Adrenal gland (tissue), 5 donors: ENCODE data around the gene SASH1.

Source experiments
- POLR2A ChIP-seq, 2 donors: fragments of 450-650 bp; IDR thresholded peaks; one replicate each; pipeline ENCODE4 v1.6.1; 2017; ENCODE audit warnings: antibody characterized with exemption in 2 of 2, mild to moderate bottlenecking in 2 of 2, moderate library complexity in 1 of 2
- TF ChIP-seq, protein P1 (sequence below), 6 experiments: fragments of 450-650 bp in 4 of 6; fragments of 200-600 bp in 2 of 6; sonication (generic) in 1 of 6; IDR thresholded peaks; 1 replicate in 5 of 6; 2 replicates in 1 of 6; pipeline versions ENCODE4 v1.5.1 to v1.8.0; 2016 to 2021; ENCODE audit warnings: antibody characterized with exemption in 6 of 6, mild to moderate bottlenecking in 2 of 6, moderate library complexity in 1 of 6
- donor health status: DM: no; HTN: no; CAD: no.

DNA sequence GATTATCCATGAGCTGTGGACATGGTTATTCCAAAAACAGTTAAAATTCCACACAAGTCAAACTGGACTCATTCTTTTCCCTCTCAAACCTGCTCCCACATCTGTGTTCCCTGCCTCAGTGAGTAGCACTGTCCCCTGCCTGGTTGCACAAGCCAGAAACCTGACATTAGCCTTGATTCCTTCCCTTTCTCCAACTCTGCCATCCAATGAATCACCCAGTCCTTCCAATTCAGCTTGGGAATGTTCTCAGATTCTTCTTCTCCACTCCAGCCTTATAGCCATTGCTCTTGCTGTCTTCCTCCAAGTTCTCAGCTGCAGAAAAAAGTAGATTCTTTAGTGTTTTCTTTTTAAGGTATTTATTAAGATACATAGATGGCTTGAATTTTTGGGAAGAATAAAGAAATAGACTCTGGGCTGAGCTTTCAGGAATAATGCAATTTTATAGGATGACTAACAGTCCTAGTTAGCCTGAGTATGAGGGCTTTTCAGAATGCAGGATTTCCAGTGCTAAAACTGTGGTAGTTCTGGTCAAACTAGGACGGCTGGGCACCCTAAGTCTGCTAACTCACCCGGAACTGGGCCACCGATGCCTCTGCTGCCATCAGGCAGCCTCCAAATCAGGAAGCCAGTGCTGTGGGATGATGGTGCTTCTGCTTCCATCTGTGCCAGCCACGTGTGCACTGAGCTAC lies 18.2 kb upstream of the SASH1 start:
- TF ChIP-seq, protein P1, sequence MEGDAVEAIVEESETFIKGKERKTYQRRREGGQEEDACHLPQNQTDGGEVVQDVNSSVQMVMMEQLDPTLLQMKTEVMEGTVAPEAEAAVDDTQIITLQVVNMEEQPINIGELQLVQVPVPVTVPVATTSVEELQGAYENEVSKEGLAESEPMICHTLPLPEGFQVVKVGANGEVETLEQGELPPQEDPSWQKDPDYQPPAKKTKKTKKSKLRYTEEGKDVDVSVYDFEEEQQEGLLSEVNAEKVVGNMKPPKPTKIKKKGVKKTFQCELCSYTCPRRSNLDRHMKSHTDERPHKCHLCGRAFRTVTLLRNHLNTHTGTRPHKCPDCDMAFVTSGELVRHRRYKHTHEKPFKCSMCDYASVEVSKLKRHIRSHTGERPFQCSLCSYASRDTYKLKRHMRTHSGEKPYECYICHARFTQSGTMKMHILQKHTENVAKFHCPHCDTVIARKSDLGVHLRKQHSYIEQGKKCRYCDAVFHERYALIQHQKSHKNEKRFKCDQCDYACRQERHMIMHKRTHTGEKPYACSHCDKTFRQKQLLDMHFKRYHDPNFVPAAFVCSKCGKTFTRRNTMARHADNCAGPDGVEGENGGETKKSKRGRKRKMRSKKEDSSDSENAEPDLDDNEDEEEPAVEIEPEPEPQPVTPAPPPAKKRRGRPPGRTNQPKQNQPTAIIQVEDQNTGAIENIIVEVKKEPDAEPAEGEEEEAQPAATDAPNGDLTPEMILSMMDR (IDR thresholded peaks at IDR 0.05): no peak
- TF ChIP-seq POLR2A (IDR thresholded peaks at IDR 0.05): no peak
